Astrocyte of the cerebellum (primary cell): ENCODE data around the gene PMEL.
"Not testable (repeated sequence)": the region's sequence is repeated elsewhere in the genome, so short reads cannot be mapped to it uniquely, and the experiment has no call there.

Source experiments
- DNase-seq: peaks from one replicate; pipeline ENCODE4 v3.0.0-alpha.2; 2011; ENCODE audit warnings: low read depth
- H3K4me3 ChIP-seq: 2 replicates; pipeline ENCODE4 v1.5.1; 2011; ENCODE audit warnings: mild to moderate bottlenecking, low read depth, low read length, moderate library complexity
- CTCF ChIP-seq: IDR thresholded peaks from 2 replicates; pipeline ENCODE4 v1.5.1; 2012; ENCODE audit warnings: low read length, low read depth, moderate library complexity, mild to moderate bottlenecking; ENCODE audit errors: missing control alignments
- in situ Hi-C: cut with HindIII; loops from 2 replicates; pipeline ENCODE4 v1.10.0; 2017; ENCODE audit warnings: low sequenced_read_pairs

The PMEL gene

DNA sequence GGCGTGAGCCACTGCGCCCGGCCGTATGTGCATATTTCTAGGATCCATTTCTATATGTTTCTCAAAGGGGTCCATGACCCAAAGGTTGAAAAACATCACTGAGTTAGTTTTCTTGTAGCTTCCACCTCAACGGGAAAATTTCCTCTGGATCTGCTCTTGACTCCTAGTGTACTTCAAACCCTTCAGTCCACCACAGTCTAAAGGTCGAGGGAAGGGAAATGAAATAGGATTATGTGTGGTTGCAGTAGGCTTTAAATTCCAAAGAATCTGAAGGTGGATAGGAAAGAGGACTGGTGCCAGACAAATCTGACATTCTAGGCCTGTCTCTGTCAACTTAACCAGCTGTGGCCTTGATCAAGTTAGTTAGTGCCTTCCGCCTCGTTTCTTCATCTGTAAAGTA is 29.5 kb upstream of the PMEL start:
- H3K4me3 ChIP-seq = no peak overlapping the region
- no peak for DNase-seq
- in situ Hi-C loops = no loop called here
- no peak for TF ChIP-seq CTCF

DNA sequence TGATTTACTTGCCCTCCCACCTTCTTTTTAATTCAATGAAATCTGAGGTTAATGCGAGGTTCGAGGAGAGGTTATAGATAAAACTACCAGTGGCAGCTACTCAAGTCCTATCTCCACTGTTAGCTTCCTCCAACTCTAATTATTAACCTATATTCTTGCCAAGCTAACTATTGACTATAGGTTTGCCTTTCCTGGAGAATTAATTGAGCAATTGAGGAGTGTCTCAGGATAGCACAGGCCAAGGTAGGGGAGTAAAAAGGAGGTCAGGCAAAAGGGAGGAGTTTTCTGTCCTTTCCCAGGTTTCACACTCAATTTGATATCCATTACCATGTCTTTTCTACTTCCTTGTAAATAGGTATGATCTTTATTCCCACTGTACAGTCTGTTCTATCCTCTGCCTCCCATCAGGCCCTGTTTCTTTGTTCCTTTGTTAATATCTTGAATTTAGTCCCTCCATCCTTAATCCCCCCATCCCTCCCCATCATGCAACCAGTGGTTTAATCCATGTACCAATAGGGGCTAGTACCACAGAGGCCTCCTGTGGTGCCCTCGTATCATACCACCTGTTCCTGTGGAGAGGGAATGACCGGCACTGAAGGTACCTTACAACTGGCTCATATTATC is 27.5 kb upstream of the PMEL start:
- DNase-seq = no peak
- TF ChIP-seq CTCF = no peak
- in situ Hi-C loops = no loop called here
- no peak overlapping the region for H3K4me3 ChIP-seq

DNA sequence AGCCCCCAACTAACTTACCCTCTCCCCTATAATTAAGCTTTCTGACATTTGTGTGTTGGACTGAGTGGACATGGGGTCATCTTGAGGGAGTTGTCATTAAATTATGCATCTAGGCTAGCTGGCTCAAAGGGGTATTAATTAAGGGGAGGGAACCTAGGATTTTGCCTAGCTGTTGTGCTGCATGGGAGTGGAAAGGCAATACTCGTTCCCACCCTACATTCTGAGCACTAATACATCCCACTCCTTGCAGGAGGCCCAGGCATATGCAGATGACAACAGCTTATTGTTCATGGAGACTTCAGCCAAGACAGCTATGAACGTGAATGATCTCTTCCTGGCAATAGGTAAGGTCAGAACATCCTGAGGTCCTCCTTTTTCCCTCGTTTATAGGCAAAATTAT is 25.3 kb upstream of the PMEL start:
- in situ Hi-C loops = no loop called here
- TF ChIP-seq CTCF = no peak
- H3K4me3 ChIP-seq = no peak overlapping the region
- DNase-seq = no peak

DNA sequence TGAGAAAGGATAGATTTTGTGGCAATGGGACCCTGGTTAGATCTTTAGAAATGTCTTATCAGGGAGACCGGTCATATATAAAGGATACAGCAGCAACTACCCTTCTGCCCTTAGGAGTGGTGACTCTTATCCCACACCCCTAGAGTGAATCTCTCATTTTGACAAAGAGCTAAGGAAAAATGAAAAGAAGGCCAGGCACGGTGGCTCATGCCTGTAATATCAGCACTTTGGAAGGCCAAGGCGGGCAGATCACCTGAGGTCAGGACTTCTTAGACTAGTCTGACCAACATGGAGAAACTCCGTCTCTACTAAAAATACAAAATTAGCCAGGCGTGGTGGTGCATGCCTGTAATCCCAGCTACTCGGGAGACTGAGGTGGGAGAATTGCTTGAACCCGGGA is 20.1 kb upstream of the PMEL start:
- in situ Hi-C loops, H3K4me3 ChIP-seq, DNase-seq: not testable (repeated sequence)

GRCh38 chr12:55985341-55985740 is 19.5 kb upstream of the PMEL start:
- in situ Hi-C loops = no loop called here
- DNase-seq = no peak
- TF ChIP-seq CTCF = no peak
- H3K4me3 ChIP-seq = no peak overlapping the region

GRCh38 chr12:55984861-55985260 is 19.0 kb upstream of the PMEL start:
- in situ Hi-C loops = no loop called here
- no peak overlapping the region for H3K4me3 ChIP-seq
- DNase-seq = no peak
- TF ChIP-seq CTCF = no peak

GRCh38 chr12:55983232-55983842 is 17.5 kb upstream of the PMEL start:
- H3K4me3 ChIP-seq = no peak overlapping the region
- DNase-seq = no peak
- in situ Hi-C loops = no loop called here
- TF ChIP-seq CTCF = no peak
